Epithelial cell of esophagus (primary cell): ENCODE results near the gene SLC30A3.

Source experiments
- DNase-seq: peaks from one replicate; pipeline ENCODE4 v3.0.0; 2010; ENCODE audit warnings: low read depth
- H3K4me3 ChIP-seq: 2 replicates; pipeline ENCODE4 v1.5.1; 2011; ENCODE audit warnings: mild to moderate bottlenecking, low read length, control low read depth
- TF ChIP-seq, protein P1 (sequence below): IDR thresholded peaks from 2 replicates; pipeline ENCODE4 v1.5.1; 2011; ENCODE audit warnings: low read depth, mild to moderate bottlenecking, low read length, control low read depth, inconsistent platforms; ENCODE audit not compliant: insufficient read depth; ENCODE audit errors: missing control alignments

SLC30A3 gene

DNA sequence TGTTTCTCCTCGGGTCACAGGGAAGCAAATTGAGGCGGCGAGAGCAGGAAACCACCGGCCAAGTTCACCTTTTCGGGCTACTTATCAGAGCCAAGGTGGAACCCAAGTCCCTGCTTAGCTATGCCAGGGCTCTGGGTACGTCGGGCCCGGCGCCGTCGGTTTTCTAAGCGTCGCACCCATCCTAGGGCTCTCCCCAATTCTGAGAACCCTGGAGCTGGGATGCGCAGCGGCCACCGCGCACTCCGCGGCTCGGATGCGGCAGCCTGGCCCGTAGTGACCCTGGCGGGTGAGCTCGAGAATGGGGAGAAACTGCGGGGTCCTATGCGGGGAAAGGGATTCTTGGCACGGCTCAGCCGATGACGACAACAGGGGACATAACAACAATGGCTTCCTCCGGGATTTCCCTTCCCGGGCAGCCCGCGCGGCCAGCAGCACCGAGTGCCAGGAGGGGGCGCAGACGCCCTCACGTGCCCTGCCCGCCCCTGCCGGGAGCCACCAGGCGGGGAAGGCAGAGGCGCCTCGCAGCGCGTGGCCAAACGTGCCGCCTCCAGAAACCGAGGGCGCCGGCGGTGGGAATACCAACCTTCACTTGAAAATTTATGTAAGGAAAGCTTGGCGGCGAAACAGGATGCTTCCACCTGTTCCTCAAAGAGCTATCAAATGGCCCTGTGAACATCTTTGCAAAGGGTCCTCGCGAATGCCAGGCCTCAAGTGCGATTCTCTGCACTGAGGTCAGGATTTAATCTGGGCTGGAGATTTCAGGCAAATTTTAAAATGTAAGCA lies 2.1 kb upstream of the SLC30A3 start:
- H3K4me3 ChIP-seq: no peak overlapping the region
- DNase-seq: peak; percentile 43
- TF ChIP-seq, protein P1, sequence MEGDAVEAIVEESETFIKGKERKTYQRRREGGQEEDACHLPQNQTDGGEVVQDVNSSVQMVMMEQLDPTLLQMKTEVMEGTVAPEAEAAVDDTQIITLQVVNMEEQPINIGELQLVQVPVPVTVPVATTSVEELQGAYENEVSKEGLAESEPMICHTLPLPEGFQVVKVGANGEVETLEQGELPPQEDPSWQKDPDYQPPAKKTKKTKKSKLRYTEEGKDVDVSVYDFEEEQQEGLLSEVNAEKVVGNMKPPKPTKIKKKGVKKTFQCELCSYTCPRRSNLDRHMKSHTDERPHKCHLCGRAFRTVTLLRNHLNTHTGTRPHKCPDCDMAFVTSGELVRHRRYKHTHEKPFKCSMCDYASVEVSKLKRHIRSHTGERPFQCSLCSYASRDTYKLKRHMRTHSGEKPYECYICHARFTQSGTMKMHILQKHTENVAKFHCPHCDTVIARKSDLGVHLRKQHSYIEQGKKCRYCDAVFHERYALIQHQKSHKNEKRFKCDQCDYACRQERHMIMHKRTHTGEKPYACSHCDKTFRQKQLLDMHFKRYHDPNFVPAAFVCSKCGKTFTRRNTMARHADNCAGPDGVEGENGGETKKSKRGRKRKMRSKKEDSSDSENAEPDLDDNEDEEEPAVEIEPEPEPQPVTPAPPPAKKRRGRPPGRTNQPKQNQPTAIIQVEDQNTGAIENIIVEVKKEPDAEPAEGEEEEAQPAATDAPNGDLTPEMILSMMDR: no peak

DNA sequence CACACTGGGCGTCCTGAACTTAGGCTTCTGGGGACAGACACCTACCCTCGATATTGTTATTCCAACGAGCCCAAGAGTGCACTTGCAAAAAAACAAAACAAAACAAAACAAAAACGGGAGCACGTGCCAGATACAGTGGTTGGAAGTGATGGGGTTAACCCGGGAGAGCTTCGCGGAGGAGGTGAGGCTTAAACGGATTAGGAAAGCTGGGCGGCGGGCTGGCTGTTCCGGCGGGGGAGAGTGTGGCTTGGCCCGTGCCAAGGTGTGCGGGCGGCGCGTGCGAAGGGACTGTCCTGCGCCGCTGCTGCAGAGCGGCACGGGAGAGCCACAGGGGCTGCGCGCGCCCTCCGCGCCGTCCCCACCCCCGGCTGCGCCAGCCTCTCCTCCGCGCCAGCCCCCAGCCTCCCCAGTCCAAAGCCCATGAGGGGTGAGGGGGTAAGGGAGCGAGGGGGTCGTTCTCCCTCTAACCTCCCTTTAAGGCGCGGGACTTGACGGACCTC lies 1.5 kb upstream of the SLC30A3 start:
- no peak for DNase-seq
- no peak overlapping the region for H3K4me3 ChIP-seq
- TF ChIP-seq, protein P1: no peak

DNA sequence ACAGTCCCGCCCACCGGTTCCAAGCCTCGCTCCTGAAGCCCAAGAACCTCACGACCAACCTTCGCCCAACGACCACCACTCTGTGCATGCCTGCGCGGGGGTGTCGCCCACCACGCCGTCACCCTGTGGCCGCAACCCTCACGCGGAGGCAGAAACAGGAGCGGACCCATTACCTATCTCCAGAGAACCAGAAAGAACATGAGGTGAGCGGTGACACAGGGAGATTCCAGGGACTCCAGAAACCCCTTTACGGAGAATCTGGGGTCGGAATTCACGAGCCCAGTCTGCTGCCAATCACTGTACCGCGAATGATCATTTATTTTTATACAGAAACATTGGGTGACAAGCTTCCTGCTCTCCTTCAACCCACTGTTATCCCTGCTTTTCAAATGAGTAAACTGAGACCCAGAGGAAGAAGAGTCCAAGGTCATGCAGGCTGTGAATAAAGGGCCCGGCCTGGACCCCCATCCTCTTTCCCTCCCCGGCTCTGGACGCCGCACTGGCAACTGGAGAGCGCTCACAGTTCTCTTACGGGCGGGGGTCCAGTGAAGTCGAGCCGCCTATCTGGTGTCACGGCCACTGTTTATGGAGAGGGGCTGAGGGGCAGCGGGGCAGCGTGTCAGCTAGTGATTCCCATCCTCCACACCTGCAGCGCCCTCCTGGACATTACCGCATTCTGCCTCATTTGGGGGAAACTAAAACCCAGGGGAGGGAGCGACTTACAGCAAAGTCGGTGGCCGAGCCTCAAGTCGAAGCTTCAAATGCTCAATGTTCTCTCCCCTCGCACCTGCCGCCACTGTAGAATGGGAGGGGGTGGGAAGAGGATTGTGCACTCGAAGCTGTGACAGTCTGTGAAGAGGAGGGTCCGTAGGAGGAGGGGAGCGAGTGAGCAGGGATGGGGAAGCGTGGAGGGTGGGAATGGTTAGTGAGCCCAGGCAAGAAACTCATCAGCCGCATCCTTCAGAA lies 723 bp upstream of the SLC30A3 start:
- peak overlapping the region; percentile 12 for H3K4me3 ChIP-seq
- DNase-seq: no peak
- TF ChIP-seq, protein P1: no peak

DNA sequence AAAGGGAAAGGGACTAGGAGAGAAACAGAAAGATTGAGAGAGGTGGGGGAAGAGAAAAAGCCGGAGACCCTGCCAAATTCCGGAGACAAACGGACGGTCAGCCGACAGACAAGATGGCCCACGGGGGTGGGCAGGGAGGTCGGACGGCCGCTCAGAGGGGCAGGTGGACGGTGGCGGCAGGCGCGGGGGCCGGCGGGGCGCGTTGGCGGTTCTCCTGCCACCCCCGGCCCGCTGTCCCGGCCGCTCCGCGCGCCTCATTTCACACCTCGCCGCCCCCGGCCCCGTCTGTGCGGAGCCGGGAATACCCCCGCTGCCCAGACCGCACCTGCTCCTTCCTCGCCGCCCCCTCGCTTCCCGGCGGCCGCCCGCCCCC lies 935 bp downstream of the SLC30A3 start:
- no peak for DNase-seq
- no peak overlapping the region for H3K4me3 ChIP-seq
- TF ChIP-seq, protein P1: no peak

DNA sequence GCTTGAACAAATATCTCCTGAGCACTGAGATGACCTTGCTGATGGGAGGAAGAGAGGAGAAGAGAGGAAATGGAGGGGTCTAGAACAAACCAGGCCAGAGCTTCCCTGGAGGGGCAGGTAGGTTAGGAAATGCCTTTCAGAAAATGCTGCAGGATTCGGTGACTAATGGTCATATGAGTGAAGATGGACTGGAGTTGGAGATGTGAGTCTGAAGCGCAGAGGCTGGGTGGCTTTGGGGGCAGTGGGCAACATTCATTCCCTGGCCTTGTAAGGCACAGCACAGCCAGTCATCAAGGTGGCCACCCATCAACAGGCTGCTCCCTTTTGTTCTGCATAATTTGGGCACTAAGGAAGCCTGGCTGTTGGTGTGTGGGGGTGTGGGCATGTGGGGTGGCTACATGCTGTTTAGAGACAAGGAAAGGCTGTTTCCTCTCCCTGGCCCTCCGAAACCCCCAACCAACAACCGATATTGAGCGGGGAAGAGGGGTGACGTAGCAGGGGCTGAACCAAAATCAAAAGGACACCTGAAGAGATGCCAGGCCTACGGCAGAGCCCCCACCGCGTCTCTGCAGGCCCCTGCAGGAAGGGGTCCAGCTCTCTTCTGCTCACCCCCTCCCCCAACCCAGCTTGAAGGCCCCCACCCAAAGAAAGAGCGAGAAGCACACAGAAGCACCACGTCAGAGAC lies 1.5 kb downstream of the SLC30A3 start:
- no peak for DNase-seq
- H3K4me3 ChIP-seq: no peak overlapping the region
- TF ChIP-seq, protein P1: no peak

DNA sequence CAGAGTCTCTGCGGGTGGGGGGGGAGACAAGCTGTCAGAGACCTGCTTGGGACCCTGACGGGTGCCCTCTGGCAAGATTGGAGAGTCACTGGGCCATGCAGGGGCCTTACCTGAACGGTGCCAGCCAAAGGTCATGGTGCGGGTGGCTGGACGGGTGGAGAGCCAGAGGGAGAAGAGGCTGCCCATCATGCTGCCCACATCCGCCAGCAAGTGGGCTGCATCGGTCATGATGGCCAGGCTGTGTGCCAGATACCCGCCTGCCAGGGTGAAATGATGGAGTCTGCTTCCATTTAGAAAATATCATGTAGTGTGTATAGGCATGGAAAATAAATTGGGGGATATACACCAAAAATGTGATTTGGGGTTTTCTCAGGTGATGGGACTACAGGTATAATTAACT lies 4.8 kb downstream of the SLC30A3 start:
- TF ChIP-seq, protein P1: no peak
- no peak overlapping the region for H3K4me3 ChIP-seq
- DNase-seq: no peak
